ENCODE results near the gene NOL11. TPM values are rescaled to one million over a fixed set of nuclear protein-coding genes. Genes with fewer than 3 reads are reported as not detected.

Gene NOL11
- 109 and 115 TPM in 2 replicates for total RNA-seq (2014; rRNA removed; shearing (Covaris generic))

DNA sequence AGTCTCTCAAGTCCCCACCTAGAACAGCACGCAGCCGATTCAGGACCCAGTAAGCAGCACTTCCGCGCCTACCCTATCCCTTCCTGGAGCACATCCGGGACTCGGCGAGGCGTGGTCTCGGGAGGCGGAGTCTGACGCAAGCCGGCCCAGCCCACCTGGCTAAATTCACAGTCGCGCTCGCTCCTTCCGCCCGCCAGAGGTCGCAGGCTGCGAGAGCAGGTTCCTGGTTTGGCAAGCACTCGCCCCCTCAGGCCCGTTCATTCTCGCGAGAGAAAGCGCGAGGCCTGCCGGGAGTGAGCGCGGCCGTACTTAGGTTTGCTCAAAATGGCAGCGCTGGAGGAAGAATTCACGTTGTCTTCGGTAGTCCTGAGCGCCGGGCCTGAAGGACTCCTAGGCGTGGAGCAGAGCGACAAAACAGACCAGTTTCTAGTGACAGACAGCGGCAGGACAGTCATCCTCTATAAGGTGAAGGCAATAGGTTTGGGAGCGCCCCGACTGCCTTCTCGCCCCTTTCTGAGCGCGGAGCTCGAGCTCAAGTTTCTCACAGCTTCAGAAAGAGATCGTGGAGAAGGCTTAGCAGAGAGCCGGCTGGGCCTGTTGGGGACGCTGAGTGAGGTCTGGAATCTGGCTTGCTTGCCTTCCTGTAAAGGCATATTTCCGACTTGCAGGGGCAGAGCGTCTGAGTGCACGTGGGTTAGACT is at the start of gene NOL11:
TSS of gene NOL11 (plus strand) at position 313 of the 701 bp plus-strand sequence. CDS start at position 325, 12 bp downstream.
- Histone ChIP-seq H3K4me1 (peaks cover 6% of the 10 kb centered on the region; the same call in 1 of the 2 replicates), H3K27ac (peak within 1 kb of the TSS; percentile 93), H3K4me3 (peak within 1 kb of the TSS; percentile 94), H3K27me3 (no peaks in the 10 kb centered on the region), H3K9me3 (replicated peaks) (no peaks in the 10 kb centered on the region), H3K36me3 (peaks cover 31% of the 10 kb centered on the region)
- peak; percentile 98 for DNase-seq

DNA sequence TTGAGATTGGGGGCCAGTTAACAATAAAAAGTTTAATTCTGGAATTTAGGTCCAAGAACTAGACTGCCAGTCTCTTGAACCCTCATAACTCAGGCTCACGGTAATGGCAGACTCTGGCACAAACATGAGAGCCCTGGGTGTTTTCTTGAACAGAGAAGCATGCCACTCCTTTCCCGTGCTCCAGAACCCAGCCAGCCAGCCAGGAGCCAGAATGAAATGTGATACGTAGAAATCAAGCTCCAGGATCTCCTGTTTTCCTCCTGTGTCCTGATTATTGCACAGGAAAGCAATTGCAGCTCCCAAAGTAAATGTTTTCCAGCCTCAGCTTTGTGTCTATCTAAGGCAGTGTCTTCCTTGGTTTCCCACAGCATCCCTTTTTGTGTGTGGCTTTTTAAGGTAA is 46.2 kb upstream of the NOL11 start:
- peak in 1 of 2 experiments; percentile 26 for DNase-seq
- Histone ChIP-seq H3K27me3 (no peaks in the 10 kb centered on the region), H3K4me1 (no peaks in the 10 kb centered on the region), H3K27ac (no peak overlapping the region), H3K4me3 (no peak overlapping the region), H3K9me3 (replicated peaks) (no peaks in the 10 kb centered on the region; the same call in 1 of the 2 replicates), H3K36me3 (no peaks in the 10 kb centered on the region)

DNA sequence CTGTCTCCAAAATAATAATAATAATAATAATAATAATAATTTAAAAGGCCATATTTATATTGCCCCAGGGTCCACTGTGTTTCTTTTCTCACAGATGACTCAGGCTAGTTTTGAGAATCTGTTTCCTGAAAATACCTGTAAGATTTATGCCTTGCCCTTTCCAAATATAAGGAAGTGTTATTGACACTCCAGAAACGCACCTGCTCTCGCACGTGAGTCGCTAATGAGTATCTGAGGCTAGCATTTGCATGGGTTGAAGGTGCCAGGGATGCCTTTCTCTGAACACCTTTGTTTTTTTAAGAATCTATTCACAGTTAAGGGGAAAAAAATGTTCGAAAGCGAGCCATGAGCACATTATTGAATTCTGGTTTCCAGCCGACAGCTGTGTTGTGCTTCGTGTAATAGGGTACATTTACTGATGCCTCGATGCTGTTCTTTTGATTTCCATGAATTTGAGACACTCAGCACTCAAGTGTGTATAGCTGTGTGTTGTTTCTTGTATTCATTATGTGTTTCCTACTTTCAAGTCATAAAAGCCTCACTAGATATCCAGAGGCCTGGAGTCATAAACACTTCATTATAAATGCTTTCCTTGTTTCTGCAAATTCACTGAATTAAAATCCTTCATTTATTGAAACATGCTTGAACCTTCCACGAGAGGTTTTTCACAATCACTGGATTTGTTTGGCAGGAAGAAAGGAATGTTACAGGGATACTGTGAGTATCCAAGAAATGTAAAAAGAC is 45.0 kb upstream of the NOL11 start:
- no peak for DNase-seq

DNA sequence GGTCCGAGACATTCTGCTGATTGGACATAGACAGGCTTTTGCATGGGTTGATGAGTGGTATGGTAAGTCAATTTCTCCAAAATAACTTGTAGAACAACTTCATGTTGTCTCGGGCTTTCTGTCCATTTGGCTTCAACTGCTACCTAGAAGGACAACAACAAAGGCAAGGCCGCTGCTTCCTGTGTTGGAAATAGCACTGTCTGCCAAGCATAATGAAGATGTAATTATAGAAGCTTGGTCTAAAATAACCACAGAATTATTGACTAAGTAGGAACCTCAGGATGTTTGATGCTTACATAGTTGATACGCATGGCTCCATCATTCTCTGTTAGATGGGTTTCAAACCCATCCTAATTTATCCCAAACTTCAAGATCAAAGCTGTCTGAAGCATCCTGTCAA is 42.3 kb upstream of the NOL11 start:
- no peak overlapping the region for H3K4me3 ChIP-seq
- no peaks in the 10 kb centered on the region for H3K4me1 ChIP-seq
- no peak overlapping the region for H3K27ac ChIP-seq
- H3K9me3 ChIP-seq (replicated peaks), result no peaks in the 10 kb centered on the region
- H3K27me3 ChIP-seq, result no peaks in the 10 kb centered on the region
- DNase-seq, result no peak
- H3K36me3 ChIP-seq, result no peaks in the 10 kb centered on the region

More for the DNA sequence above, 45.0 kb upstream of the NOL11 start:
- no peaks in the 10 kb centered on the region for H3K36me3 ChIP-seq
- no peaks in the 10 kb centered on the region for H3K4me1 ChIP-seq
- no peaks in the 10 kb centered on the region for H3K27me3 ChIP-seq
- H3K27ac ChIP-seq, result no peak overlapping the region
- no peak overlapping the region for H3K4me3 ChIP-seq
- no peaks in the 10 kb centered on the region; the same call in 1 of the 2 replicates for H3K9me3 ChIP-seq (replicated peaks)

DNA sequence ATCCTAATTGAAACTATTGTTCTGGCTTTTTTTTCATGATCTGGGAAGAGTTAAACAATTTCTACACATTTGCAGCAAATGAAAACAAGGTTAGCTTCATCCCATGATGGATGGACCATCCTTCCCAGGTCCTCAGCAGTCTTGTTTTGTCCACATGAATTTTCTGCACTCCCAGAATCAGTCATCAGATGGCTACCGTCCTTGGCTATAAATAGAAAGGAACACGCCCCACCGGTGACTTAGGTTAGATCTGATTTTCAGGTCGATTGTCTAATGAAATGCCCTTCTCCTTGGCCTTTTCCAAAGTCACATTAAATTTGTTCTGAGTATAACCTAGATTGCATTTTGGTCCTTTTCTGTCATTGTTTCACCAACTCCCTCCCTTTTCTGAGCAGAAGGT is 41.4 kb upstream of the NOL11 start:
- Histone ChIP-seq H3K9me3 (replicated peaks) (no peaks in the 10 kb centered on the region), H3K4me1 (no peaks in the 10 kb centered on the region), H3K27ac (no peak overlapping the region), H3K27me3 (no peaks in the 10 kb centered on the region), H3K4me3 (no peak overlapping the region), H3K36me3 (no peaks in the 10 kb centered on the region)
- no peak for DNase-seq

DNA sequence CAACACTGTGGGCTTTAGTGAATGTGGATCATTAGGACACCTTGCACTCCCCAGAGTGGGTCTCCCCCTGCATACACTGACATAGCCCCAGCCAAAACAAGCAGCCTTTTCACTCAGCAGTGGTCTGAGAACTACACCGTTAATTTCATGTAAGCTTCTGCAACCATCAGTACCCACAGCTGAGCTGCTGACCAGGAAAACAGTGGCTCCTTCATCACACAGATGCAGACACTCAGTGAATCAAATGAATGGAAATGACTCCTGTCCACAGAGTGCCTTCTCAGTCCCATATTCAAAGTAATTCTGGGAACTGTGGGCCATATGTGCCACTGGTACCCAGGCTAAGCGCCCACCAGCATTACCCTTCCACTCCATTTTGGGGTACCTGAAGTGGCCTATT is 39.3 kb upstream of the NOL11 start:
- Histone ChIP-seq H3K9me3 (replicated peaks) (no peaks in the 10 kb centered on the region), H3K36me3 (no peaks in the 10 kb centered on the region), H3K27me3 (no peaks in the 10 kb centered on the region), H3K4me3 (no peak overlapping the region), H3K4me1 (no peaks in the 10 kb centered on the region), H3K27ac (no peak overlapping the region)
- no peak for DNase-seq

DNA sequence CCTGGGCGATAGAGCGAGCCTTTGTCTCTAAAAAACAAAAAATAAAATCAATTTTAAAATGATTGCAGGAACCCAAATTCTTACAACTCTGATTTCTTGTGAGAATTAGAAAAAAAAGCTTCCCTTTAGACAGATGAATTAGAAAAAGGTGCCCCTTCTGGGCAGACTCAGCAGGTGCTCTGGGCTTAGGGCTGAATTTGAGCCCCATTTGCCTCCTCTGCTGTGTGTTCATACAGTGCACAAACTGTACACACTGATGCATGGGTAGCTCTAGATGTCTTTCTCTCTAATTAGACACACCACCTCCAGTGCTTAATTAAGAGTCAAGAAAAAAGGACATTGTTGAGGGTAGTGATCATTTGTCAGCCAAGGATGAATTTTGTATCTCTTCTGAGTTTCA is 38.5 kb upstream of the NOL11 start:
- Histone ChIP-seq H3K4me1 (no peaks in the 10 kb centered on the region), H3K9me3 (replicated peaks) (no peaks in the 10 kb centered on the region)

GRCh38 chr17:67679721-67680120 is 38.0 kb upstream of the NOL11 start:
- DNase-seq, result no peak
- Histone ChIP-seq H3K4me3 (no peak overlapping the region), H3K27me3 (no peaks in the 10 kb centered on the region), H3K27ac (no peak overlapping the region), H3K9me3 (replicated peaks) (no peaks in the 10 kb centered on the region), H3K36me3 (no peaks in the 10 kb centered on the region), H3K4me1 (no peaks in the 10 kb centered on the region)

More for the DNA sequence above, 38.5 kb upstream of the NOL11 start:
- Histone ChIP-seq H3K36me3 (no peaks in the 10 kb centered on the region), H3K27me3 (no peaks in the 10 kb centered on the region), H3K4me3 (no peak overlapping the region), H3K27ac (no peak overlapping the region)
- no peak for DNase-seq

DNA sequence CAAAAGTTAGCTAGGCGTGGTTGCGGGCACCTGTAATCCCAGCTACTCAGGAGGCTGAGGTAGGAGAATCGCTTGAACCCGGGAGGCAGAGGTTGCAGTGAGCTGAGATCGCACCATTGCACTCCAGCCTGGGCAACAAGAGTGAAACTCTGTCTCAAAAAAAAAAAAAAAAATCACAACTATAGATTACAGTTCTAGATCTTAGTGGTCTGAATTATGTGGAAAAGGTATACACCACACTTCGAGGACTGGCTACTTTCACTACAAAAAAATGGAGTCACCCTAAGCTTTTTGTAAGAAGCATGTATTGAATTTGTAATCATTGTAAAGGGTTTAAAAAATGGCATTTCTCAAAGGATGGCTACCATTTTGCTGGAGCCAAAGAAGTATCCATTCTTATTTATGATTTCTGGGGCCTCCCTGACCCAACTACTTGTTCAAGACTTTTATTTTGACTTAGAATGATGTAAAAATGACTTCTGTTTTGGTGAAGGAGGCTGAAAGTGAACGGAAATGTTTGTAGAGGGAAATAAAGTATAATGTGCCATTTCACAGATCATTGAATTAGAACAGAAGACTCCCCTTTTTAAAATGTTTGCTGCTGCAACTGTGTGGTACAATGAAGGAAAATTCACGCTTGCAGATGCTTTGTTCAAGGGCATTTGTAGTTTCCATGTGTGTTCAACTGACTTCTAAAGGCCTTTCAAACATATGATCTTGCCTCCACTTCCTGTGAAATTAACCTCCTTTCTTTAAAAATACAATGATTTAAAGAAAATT is 37.1 kb upstream of the NOL11 start:
- H3K36me3 ChIP-seq, result no peaks in the 10 kb centered on the region
- DNase-seq, result no peak
- no peak overlapping the region for H3K27ac ChIP-seq
- H3K4me3 ChIP-seq, result no peak overlapping the region
- H3K9me3 ChIP-seq (replicated peaks), result no peaks in the 10 kb centered on the region
- H3K4me1 ChIP-seq, result no peaks in the 10 kb centered on the region
- H3K27me3 ChIP-seq, result no peaks in the 10 kb centered on the region

GRCh38 chr17:67682196-67682595 is 35.5 kb upstream of the NOL11 start:
- Histone ChIP-seq H3K36me3 (no peaks in the 10 kb centered on the region), H3K9me3 (replicated peaks) (no peaks in the 10 kb centered on the region), H3K4me3 (no peak overlapping the region), H3K27ac (no peak overlapping the region), H3K4me1 (no peaks in the 10 kb centered on the region), H3K27me3 (no peaks in the 10 kb centered on the region)
- DNase-seq, result no peak

DNA sequence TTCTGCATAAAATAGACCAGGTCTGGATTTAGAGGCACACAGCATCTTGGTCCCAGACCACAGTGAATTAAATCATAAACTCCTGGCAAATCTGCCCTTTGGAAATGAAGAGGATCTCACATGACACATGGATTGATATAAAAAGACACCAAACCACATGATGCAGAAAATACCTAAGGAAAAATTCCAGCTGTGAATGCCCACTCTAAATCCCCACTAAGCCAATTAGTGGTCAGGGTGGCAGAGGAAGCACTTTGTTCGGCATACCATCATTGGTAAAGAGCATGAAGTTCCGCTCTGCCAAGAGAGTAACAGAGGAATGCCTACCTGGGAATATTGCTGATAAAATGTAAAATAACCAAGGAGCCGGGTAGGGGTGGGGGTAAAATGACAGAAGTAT is 32.4 kb upstream of the NOL11 start:
- Histone ChIP-seq H3K9me3 (replicated peaks) (no peaks in the 10 kb centered on the region), H3K27me3 (no peaks in the 10 kb centered on the region), H3K36me3 (no peaks in the 10 kb centered on the region), H3K4me3 (no peak overlapping the region), H3K27ac (no peak overlapping the region), H3K4me1 (no peaks in the 10 kb centered on the region)
- no peak for DNase-seq

GRCh38 chr17:67686241-67686640 is 31.5 kb upstream of the NOL11 start:
- Histone ChIP-seq H3K9me3 (replicated peaks) (no peaks in the 10 kb centered on the region), H3K36me3 (no peaks in the 10 kb centered on the region), H3K4me1 (no peaks in the 10 kb centered on the region), H3K27ac (no peak overlapping the region), H3K27me3 (no peaks in the 10 kb centered on the region), H3K4me3 (no peak overlapping the region)
- DNase-seq, result no peak

- no peaks in the 10 kb centered on the region for H3K27me3 ChIP-seq
- no peak for DNase-seq
- H3K4me1 ChIP-seq, result no peaks in the 10 kb centered on the region
- no peak overlapping the region for H3K4me3 ChIP-seq
- H3K27ac ChIP-seq, result no peak overlapping the region
- H3K9me3 ChIP-seq (replicated peaks), result no peaks in the 10 kb centered on the region
- no peaks in the 10 kb centered on the region for H3K36me3 ChIP-seq
Observed at GRCh38 chr17:67687511-67687910, 30.2 kb upstream of the NOL11 start.

GRCh38 chr17:67689534-67690177 is 28.1 kb upstream of the NOL11 start:
- Histone ChIP-seq H3K9me3 (replicated peaks) (no peaks in the 10 kb centered on the region), H3K27me3 (no peaks in the 10 kb centered on the region), H3K36me3 (no peaks in the 10 kb centered on the region), H3K27ac (no peak overlapping the region), H3K4me1 (no peaks in the 10 kb centered on the region), H3K4me3 (no peak overlapping the region)
- DNase-seq, result peak; percentile 38 to 82
